DMS114 treated with DMSO at 0.1 percent for 48 hours (cell line): Measurements from ENCODE around the gene CXorf49B.
"Not testable (repeated sequence)": the region's sequence is repeated elsewhere in the genome, so short reads cannot be mapped to it uniquely, and the experiment has no call there.

Experiments used
- DNase-seq: peaks from one replicate; lab custom pipeline; 2025; ENCODE audit not compliant: unreplicated experiment; lab: John Stamatoyannopoulos, UW

CXorf49B gene

GRCh38 chrX:71763049-71763448, at the start of gene CXorf49B:
Gene CXorf49B (plus strand): TSS chrX:71763349. CDS start chrX:71763424, 75 bp downstream.
- DNase-seq: not testable (repeated sequence)

- DNase-seq: not testable (repeated sequence)
Observed at GRCh38 chrX:71714064-71714463, 49.1 kb upstream of the CXorf49B start.

GRCh38 chrX:71715551-71715950, 47.6 kb upstream of the CXorf49B start:
- DNase-seq: not testable (repeated sequence)

- DNase-seq: not testable (repeated sequence)
Observed at GRCh38 chrX:71716323-71716722, 46.8 kb upstream of the CXorf49B start.

- DNase-seq: not testable (repeated sequence)
Observed at GRCh38 chrX:71718185-71718584, 45.0 kb upstream of the CXorf49B start, which contains the start of gene CXorf49. Gene CXorf49 (minus strand): TSS chrX:71718285. CDS start chrX:71718151, 134 bp downstream.

GRCh38 chrX:71719195-71719594, 44.0 kb upstream of the CXorf49B start:
- not testable (repeated sequence) for DNase-seq

- not testable (repeated sequence) for DNase-seq
Observed at GRCh38 chrX:71720289-71720886, 42.8 kb upstream of the CXorf49B start.

- DNase-seq: not testable (repeated sequence)
Observed at GRCh38 chrX:71760688-71761281, 2.4 kb upstream of the CXorf49B start.

- not testable (repeated sequence) for DNase-seq
Observed at GRCh38 chrX:71764832-71765231, 1.7 kb downstream of the CXorf49B start.

GRCh38 chrX:71765613-71766012, 2.5 kb downstream of the CXorf49B start:
- not testable (repeated sequence) for DNase-seq

- not testable (repeated sequence) for DNase-seq
Observed at GRCh38 chrX:71767134-71767533, 4.0 kb downstream of the CXorf49B start.

- DNase-seq: not testable (repeated sequence)
Observed at GRCh38 chrX:71778322-71778721, 15.2 kb downstream of the CXorf49B start.

- not testable (repeated sequence) for DNase-seq
Observed at GRCh38 chrX:71782225-71782949, 19.2 kb downstream of the CXorf49B start.

- DNase-seq: not testable (repeated sequence)
Observed at GRCh38 chrX:71782950-71783299, 19.8 kb downstream of the CXorf49B start.

GRCh38 chrX:71783569-71784347, 20.6 kb downstream of the CXorf49B start:
- not testable (repeated sequence) for DNase-seq

GRCh38 chrX:71784348-71784983, 21.3 kb downstream of the CXorf49B start:
- not testable (repeated sequence) for DNase-seq

- not testable (repeated sequence) for DNase-seq
Observed at GRCh38 chrX:71806450-71806849, 43.3 kb downstream of the CXorf49B start.

- no peak for DNase-seq
Observed at GRCh38 chrX:71809886-71810285, 46.7 kb downstream of the CXorf49B start.

- no peak for DNase-seq
Observed at GRCh38 chrX:71814123-71814912, 51.2 kb downstream of the CXorf49B start.
